HG02623 (cell line): ENCODE results near the gene SNX4.
"Not testable (repeated sequence)": the region's sequence is repeated elsewhere in the genome, so short reads cannot be mapped to it uniquely, and the experiment has no call there.

Source experiments
- ATAC-seq: cut with Tn5 transposase; IDR thresholded peaks from one replicate; pipeline ENCODE4 v1.9.1; 2021; ENCODE audit warnings: moderate library complexity; ENCODE audit not compliant: unreplicated experiment

SNX4 gene

DNA sequence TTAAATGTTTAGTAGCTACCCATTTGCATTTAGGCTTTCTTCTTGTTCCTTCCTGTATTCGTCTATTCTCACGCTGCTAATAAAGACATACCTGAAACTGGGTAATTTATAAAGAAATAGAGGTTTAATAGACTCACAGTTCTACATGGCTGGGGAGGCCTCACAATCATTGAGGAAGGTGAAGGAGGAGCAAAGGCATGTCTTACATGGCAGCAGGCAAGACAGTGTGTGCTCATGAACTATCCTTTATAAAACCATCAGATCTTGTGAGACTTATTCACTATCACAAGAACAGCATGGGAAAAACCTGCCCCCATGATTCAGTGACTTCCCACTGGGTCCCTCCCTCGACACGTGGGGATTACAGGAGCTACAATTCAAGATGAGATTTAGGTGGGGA is 114.5 kb downstream of the SNX4 start:
- ATAC-seq = not testable (repeated sequence)

DNA sequence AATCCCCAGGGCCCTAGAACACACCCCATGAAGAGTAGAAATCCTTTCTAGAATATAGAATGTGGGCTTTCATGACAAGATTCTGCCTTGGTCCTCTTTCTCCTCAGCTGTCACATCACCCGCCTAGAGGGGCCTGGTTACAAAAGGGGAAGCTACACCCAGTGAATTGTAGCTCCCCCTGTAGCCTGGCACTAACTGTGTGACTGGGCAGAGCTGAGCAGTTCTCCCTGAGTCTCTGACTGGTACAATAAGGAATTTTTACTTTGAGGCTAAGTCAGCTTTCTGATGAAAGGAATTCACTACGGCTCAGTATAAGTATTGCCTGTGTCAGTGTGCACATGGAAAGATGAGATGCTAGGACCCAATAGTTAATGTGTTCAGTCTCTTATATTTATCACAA is 116.2 kb downstream of the SNX4 start:
- no peak for ATAC-seq

DNA sequence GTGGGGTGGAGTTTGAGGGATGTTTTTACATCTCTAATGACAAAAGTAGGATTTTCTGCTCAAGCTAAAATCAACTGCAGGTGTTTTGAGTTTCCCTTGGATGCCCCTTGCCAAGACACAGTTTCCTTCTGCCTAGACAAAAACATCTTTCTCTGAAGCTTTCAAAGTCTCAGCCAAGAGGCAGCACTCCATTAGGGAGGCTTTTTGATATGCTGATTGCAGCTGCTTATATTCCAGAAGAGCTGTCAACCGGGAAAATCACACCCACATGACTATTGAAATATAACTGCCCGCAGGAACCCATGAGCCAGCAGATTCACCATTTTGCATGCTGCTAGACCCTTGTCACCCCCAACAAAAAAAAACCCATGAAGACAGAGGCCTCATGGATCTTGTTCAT is 117.4 kb downstream of the SNX4 start:
- no peak for ATAC-seq

DNA sequence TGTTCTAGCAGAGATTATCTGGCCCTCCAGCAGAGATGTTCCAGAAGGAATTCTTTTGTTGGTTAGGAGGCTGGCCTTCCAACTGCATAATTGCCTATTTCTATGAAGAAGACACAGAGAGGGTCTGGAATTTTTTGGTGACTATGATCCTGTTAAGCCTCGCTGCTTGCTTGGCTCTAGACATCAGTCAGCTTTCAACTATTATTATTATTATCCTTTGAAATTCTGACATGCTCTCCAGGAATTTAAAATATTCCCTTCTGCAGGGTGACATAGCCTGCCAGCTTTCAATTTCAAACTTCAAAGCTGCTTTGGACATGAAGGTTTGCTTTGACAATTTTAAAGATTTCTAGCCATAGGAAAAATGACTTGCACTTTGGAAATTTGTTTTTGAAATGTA is 118.6 kb downstream of the SNX4 start:
- ATAC-seq = no peak

DNA sequence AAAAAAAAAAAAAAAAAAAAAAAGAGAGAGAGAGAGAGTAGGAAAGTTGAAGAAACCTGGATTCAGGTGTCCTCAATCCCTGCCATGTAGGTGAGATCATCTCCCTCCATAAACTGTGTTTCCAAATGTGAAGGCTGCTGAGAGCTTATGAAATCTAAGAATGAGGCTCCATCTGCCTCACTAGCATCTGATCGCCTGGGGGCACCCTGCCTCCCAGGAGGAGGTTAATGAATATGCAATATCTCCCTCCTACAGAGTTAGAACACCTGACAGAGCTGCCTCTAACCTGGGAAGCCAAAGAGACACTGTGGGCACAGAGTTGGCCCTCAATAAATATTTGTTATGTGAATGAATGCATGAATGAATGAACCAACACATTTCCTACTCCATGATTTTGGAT is 121.0 kb downstream of the SNX4 start:
- ATAC-seq = no peak
